Breast epithelium (tissue), 4 donors: Measurements from ENCODE around the gene XDH. TPM values are rescaled to one million over a fixed set of nuclear protein-coding genes. Genes with fewer than 3 reads are reported as not detected.
A peak's percentile ranks its signal among the peaks of the same experiment; 100 is the strongest.

ENCODE experiments used
- DNase-seq, 2 donors: peaks; one replicate each; pipeline ENCODE4 v3.0.0-alpha.2; 2019; ENCODE audit warnings: low spot score in 2 of 2
- H3K27ac ChIP-seq, 2 donors: fragments of 200-600 bp; sonication (generic) in 1 of 2; one replicate each; pipeline ENCODE4 v1.5.1; 2016 to 2019; ENCODE audit warnings: mild to moderate bottlenecking in 1 of 2
- H3K27me3 ChIP-seq, 2 donors: fragments of 200-600 bp; sonication (generic) in 1 of 2; one replicate each; pipeline versions ENCODE4 v1.5.1 to v1.6.0; 2017 to 2019; ENCODE audit warnings: control low read depth in 1 of 2, mild to moderate bottlenecking in 1 of 2
- H3K36me3 ChIP-seq: fragments of 200-600 bp; one replicate; pipeline ENCODE4 v1.5.1; 2019
- H3K4me1 ChIP-seq, 2 donors: fragments of 200-600 bp; sonication (generic); one replicate each; pipeline ENCODE4 v1.5.1; 2016 to 2019; ENCODE audit warnings: control low read depth in 1 of 2
- H3K4me3 ChIP-seq, 3 donors: fragments of 200-600 bp; sonication (generic); 1 replicate in 2 of 3; 2 replicates in 1 of 3; pipeline ENCODE4 v1.5.1; 2016 to 2019; ENCODE audit warnings: mild to moderate bottlenecking in 3 of 3, moderate library complexity in 2 of 3
- H3K9me3 ChIP-seq, 2 donors: fragments of 200-600 bp; sonication (generic) in 1 of 2; one replicate each; pipeline ENCODE4 v1.5.1; 2016 to 2019; ENCODE audit warnings: control low read depth in 1 of 2
- CTCF ChIP-seq, 3 donors: fragments of 450-650 bp; IDR thresholded peaks; one replicate each; pipeline ENCODE4 v1.5.1; 2016 to 2017; ENCODE audit warnings: antibody characterized with exemption in 3 of 3, mild to moderate bottlenecking in 3 of 3, moderate library complexity in 3 of 3
- POLR2A ChIP-seq: fragments of 450-650 bp; IDR thresholded peaks from one replicate; pipeline ENCODE4 v1.6.1; 2016; ENCODE audit warnings: antibody characterized with exemption, mild to moderate bottlenecking, moderate library complexity
- POLR2AphosphoS5 ChIP-seq, 3 donors: sonication (generic); formaldehyde crosslinking; IDR thresholded peaks; one replicate each; pipeline ENCODE4 v1.6.1; 2017; ENCODE audit warnings: antibody characterized with exemption in 3 of 3
- intact Hi-C: fragments of 100-400 bp; cut with DNase I; formaldehyde crosslinking; loops from one replicate; pipeline ENCODE4 v1.15.1; 2023; ENCODE audit warnings: low total_unique reads
- total RNA-seq, 3 donors: library from RNA; depleted of rRNA; stranded (reverse); fragments of >200 nt; gene quantifications; one replicate each; pipeline ENCODE4 v1.1.0, GENCODE V29; 2016

XDH gene
- total RNA-seq, 3 donors from 2014 or later = 0.16 to 6.9 (median 1.3) TPM

GRCh38 chr2:31347319-31347718 is 67.2 kb downstream of the XDH start:
- Histone ChIP-seq H3K36me3 (no peaks in the 10 kb centered on the region), H3K27me3 (no peaks in the 10 kb centered on the region), H3K4me3 (no peak overlapping the region), H3K27ac (peak overlapping the region in 1 of 2 donors; percentile 12), H3K9me3 (peaks cover 0 to 4% of the 10 kb centered on the region in 2 donors), H3K4me1 (no peaks in the 10 kb centered on the region)
- intact Hi-C loops = no loop called here
- TF ChIP-seq POLR2A = no peak
- no peak for TF ChIP-seq POLR2AphosphoS5 (IDR thresholded peaks at IDR 0.05)
- no peak for TF ChIP-seq CTCF (IDR thresholded peaks at IDR 0.05)
- no peak for DNase-seq

- TF ChIP-seq POLR2A = no peak
- TF ChIP-seq CTCF (IDR thresholded peaks at IDR 0.05) = no peak
- TF ChIP-seq POLR2AphosphoS5 (IDR thresholded peaks at IDR 0.05) = no peak
- Histone ChIP-seq H3K27ac (no peak overlapping the region), H3K9me3 (no peaks in the 10 kb centered on the region), H3K27me3 (no peaks in the 10 kb centered on the region), H3K4me3 (no peak overlapping the region), H3K36me3 (no peaks in the 10 kb centered on the region), H3K4me1 (no peaks in the 10 kb centered on the region)
- no peak for DNase-seq
- intact Hi-C loops = no loop called here
Observed at GRCh38 chr2:31344447-31344846, 70.1 kb downstream of the XDH start.

DNA sequence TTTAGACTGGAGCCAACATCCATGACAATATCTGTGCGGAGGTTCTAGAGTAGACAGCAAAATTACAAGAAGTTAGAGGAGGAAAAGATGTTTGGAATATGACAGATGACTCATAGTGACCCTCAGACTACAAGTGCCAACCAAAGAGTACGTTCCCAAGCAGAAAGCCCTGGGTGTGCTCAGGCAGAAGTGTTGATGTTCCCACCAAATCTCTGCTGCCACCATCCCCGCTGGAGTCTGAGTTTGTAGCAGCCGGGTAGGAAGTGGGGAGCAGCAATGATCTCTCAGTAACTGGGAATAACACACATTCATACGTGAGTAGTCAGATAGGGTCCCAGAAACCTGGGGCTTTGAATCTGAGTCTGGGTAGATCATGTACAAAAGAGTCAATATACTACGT is 73.2 kb downstream of the XDH start:
- no peaks in the 10 kb centered on the region for H3K9me3 ChIP-seq
- H3K27me3 ChIP-seq = no peaks in the 10 kb centered on the region
- H3K4me3 ChIP-seq = no peak overlapping the region
- no peak for DNase-seq
- H3K4me1 ChIP-seq = no peaks in the 10 kb centered on the region
- TF ChIP-seq POLR2AphosphoS5 (IDR thresholded peaks at IDR 0.05) (no peak), POLR2A (no peak), CTCF (IDR thresholded peaks at IDR 0.05) (no peak)
- no peak overlapping the region for H3K27ac ChIP-seq
- H3K36me3 ChIP-seq = no peaks in the 10 kb centered on the region
- intact Hi-C loops = no loop called here

GRCh38 chr2:31339696-31340095 is 74.8 kb downstream of the XDH start:
- TF ChIP-seq CTCF (IDR thresholded peaks at IDR 0.05) = no peak
- TF ChIP-seq POLR2AphosphoS5 (IDR thresholded peaks at IDR 0.05) = no peak
- no peak for TF ChIP-seq POLR2A
- H3K9me3 ChIP-seq = no peaks in the 10 kb centered on the region
- intact Hi-C loops = no loop called here
- no peak overlapping the region for H3K27ac ChIP-seq
- no peaks in the 10 kb centered on the region for H3K36me3 ChIP-seq
- H3K4me3 ChIP-seq = no peak overlapping the region
- H3K27me3 ChIP-seq = no peaks in the 10 kb centered on the region
- no peak for DNase-seq
- no peaks in the 10 kb centered on the region for H3K4me1 ChIP-seq

- TF ChIP-seq CTCF (IDR thresholded peaks at IDR 0.05) (no peak), POLR2AphosphoS5 (IDR thresholded peaks at IDR 0.05) (no peak), POLR2A (no peak)
- no peak overlapping the region for H3K4me3 ChIP-seq
- H3K9me3 ChIP-seq = no peaks in the 10 kb centered on the region
- H3K27me3 ChIP-seq = no peaks in the 10 kb centered on the region
- intact Hi-C loops = no loop called here
- DNase-seq = no peak
- H3K27ac ChIP-seq = no peak overlapping the region
- H3K4me1 ChIP-seq = no peaks in the 10 kb centered on the region
- H3K36me3 ChIP-seq = no peaks in the 10 kb centered on the region
Observed at GRCh38 chr2:31337860-31338259, 76.7 kb downstream of the XDH start.
